ENCODE measurements around the gene LAPTM4A. TPM values are rescaled to one million over a fixed set of nuclear protein-coding genes. Genes with fewer than 3 reads are reported as not detected.
A peak's percentile ranks its signal among the peaks of the same experiment; 100 is the strongest.
"Not testable (repeated sequence)": the region's sequence is repeated elsewhere in the genome, so short reads cannot be mapped to it uniquely, and the experiment has no call there.

LAPTM4A gene
- total RNA-seq, 1 donor, result 249 TPM

DNA sequence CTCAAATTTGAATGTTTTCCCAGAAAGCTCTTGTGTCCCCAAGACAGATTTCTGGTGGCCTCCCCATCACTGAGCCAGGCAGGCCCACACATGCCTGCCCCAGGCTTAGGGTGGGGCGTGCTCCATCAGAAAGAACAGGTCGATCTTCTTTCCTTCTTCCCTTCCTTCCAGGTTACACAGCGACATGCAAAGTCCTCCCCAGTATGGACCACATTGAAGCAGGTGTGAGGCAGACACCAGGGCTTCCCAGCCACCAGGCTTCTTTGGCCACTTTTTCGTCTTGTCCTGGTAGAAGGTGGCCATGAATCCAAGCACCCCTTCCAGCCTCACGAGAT lies 41.4 kb upstream of the LAPTM4A start:
- Histone ChIP-seq H3K27ac (ENCODE audit: low read depth, low read length) (no peak overlapping the region), H2AFZ (ENCODE audit: low read length) (no peak overlapping the region), H3K4me2 (ENCODE audit: insufficient read depth, low read length) (no peak overlapping the region), H3K36me3 (ENCODE audit: insufficient read depth, low read length) (no peaks in the 10 kb centered on the region), H3K9me3 (ENCODE audit: low read depth, low read length) (no peaks in the 10 kb centered on the region), H3K27me3 (ENCODE audit: insufficient read depth, low read length) (no peaks in the 10 kb centered on the region), H4K20me1 (ENCODE audit: insufficient read depth, low read length) (no peaks in the 10 kb centered on the region), H3K4me1 (ENCODE audit: insufficient read depth, low read length) (peaks cover 26% of the 10 kb centered on the region), H3K4me3 (ENCODE audit: insufficient read depth, low read length) (no peak overlapping the region), H3K79me2 (ENCODE audit: insufficient read depth, low read length) (no peaks in the 10 kb centered on the region)
- TF ChIP-seq, protein P1, sequence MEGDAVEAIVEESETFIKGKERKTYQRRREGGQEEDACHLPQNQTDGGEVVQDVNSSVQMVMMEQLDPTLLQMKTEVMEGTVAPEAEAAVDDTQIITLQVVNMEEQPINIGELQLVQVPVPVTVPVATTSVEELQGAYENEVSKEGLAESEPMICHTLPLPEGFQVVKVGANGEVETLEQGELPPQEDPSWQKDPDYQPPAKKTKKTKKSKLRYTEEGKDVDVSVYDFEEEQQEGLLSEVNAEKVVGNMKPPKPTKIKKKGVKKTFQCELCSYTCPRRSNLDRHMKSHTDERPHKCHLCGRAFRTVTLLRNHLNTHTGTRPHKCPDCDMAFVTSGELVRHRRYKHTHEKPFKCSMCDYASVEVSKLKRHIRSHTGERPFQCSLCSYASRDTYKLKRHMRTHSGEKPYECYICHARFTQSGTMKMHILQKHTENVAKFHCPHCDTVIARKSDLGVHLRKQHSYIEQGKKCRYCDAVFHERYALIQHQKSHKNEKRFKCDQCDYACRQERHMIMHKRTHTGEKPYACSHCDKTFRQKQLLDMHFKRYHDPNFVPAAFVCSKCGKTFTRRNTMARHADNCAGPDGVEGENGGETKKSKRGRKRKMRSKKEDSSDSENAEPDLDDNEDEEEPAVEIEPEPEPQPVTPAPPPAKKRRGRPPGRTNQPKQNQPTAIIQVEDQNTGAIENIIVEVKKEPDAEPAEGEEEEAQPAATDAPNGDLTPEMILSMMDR (IDR thresholded peaks at IDR 0.05; ENCODE audit: extremely low read depth, low read depth, low read length), result no peak
- DNase-seq (ENCODE audit: insufficient read length, low spot score, missing footprints), result no peak

DNA sequence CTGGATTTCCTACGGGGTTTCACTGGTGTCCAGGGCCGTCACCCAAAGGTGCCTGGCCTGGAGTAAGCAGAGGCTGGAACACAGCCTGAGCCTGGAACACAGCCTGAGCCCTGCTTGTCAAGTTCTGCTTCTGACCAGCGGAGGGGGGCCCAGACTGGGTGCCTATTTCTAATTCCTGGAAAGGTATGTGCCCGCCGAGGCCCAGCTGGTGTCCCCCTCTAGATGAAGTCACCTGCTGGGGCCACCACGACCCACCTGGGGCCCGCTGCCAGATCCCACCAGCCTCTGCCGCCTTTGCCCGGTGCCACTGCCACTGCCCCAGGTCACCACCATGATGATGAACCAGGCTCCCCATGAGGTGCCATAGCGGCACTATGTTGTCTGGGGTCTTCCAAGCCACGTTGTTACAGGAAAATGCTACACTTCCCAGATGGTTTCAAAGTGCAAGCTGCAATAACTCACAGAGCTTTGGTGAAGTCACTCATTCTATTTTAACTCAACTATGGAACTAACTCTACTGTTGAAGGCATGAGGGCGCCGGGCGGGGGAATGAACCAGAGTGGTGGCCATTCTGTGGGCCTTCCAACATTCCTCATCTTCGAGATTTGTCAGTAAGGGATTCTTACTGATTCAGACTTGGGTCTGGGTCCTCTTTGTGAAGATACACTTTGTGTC lies 40.9 kb upstream of the LAPTM4A start:
- no peak for DNase-seq (ENCODE audit: insufficient read length, low spot score, missing footprints)
- TF ChIP-seq, protein P1 (IDR thresholded peaks at IDR 0.05; ENCODE audit: extremely low read depth, low read depth, low read length), result no peak
- Histone ChIP-seq H3K4me2 (ENCODE audit: insufficient read depth, low read length) (peak overlapping the region; percentile 80), H3K4me1 (ENCODE audit: insufficient read depth, low read length) (peaks cover 26% of the 10 kb centered on the region), H3K27me3 (ENCODE audit: insufficient read depth, low read length) (no peaks in the 10 kb centered on the region), H3K9me3 (ENCODE audit: low read depth, low read length) (no peaks in the 10 kb centered on the region), H2AFZ (ENCODE audit: low read length) (no peak overlapping the region), H3K79me2 (ENCODE audit: insufficient read depth, low read length) (no peaks in the 10 kb centered on the region), H3K4me3 (ENCODE audit: insufficient read depth, low read length) (no peak overlapping the region), H4K20me1 (ENCODE audit: insufficient read depth, low read length) (no peaks in the 10 kb centered on the region), H3K36me3 (ENCODE audit: insufficient read depth, low read length) (no peaks in the 10 kb centered on the region), H3K27ac (ENCODE audit: low read depth, low read length) (peak overlapping the region; percentile 93)

DNA sequence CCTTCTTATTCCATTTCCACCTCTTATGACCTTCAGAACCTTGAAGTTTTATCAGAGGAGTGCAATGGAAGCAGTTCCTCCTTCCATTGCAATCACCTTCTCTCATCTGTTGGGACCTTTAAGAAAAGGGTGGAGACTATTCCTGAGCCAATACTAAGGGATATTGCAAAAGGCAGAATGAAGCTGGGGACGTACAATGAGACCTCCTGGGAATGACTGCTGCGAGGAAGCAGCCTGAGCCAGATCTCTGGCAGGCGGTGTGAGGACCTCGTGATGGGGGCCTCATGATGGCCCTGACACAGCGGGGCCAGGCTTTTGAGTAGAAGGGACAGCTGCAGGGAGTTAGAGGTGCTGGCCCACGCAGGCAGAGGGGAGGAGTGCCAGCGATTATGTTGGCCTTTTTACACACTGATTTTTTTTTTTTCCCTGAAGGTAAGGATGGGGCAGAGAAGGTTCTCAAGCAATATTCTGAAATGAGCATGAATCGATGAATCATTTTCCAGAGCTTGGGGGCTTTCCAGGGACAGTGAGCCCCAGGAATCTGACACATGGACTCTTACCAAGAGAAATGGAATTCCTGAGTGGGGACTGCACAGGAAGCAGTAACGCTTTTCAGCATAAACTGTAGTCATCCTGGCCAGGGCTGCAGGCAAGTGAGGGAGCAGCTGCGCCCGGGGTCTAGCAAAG lies 40.0 kb upstream of the LAPTM4A start:
- peak overlapping the region; percentile 87 for H2AFZ ChIP-seq (ENCODE audit: low read length)
- H3K36me3 ChIP-seq (ENCODE audit: insufficient read depth, low read length), result no peaks in the 10 kb centered on the region
- no peaks in the 10 kb centered on the region for H3K79me2 ChIP-seq (ENCODE audit: insufficient read depth, low read length)
- peak overlapping the region; percentile 93 for H3K27ac ChIP-seq (ENCODE audit: low read depth, low read length)
- H4K20me1 ChIP-seq (ENCODE audit: insufficient read depth, low read length), result no peaks in the 10 kb centered on the region
- TF ChIP-seq, protein P1 (IDR thresholded peaks at IDR 0.05; ENCODE audit: extremely low read depth, low read depth, low read length), result no peak
- H3K4me3 ChIP-seq (ENCODE audit: insufficient read depth, low read length), result peak overlapping the region; percentile 57
- H3K27me3 ChIP-seq (ENCODE audit: insufficient read depth, low read length), result no peaks in the 10 kb centered on the region
- no peaks in the 10 kb centered on the region for H3K9me3 ChIP-seq (ENCODE audit: low read depth, low read length)
- peak overlapping the region; percentile 80 for H3K4me2 ChIP-seq (ENCODE audit: insufficient read depth, low read length)
- peaks cover 26% of the 10 kb centered on the region for H3K4me1 ChIP-seq (ENCODE audit: insufficient read depth, low read length)
- DNase-seq (ENCODE audit: insufficient read length, low spot score, missing footprints), result peak; percentile 95

DNA sequence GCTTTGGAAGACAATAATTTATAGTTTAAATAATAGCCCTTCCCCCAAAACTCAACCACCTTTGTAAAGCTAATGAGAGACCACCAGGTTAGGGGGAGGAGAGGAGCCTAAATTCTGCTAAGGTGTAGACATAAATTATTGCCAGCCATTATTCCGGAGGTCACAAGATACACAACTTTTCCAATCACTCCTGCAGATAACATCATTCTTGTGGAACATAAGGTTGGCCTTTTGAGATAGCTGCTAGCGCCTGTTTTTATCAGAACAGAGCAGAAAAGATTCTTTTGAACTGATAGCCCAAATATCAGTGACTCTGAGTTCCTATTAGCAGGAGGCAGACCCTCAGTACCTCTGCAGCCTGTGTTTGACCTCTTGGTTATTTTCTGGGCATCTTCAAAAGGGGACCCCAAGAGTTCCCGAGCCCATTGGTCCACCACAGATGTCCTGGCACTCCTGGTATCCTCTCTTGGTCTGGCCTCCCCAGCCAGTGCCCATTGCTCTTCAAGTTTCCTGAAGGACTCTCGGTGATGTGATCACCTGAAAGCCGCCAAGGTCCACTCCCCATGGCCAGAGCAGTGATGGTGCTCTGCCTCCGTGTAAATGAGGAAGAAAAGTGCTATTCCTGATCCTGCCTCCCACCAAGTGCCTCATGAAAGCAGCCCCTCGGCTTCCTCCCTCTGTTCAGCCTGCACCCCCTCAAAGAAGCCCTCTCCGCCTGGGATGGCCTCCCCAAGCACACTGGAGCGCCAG lies 38.5 kb upstream of the LAPTM4A start:
- Histone ChIP-seq H3K27ac (ENCODE audit: low read depth, low read length) (no peak overlapping the region), H3K4me2 (ENCODE audit: insufficient read depth, low read length) (no peak overlapping the region), H3K4me1 (ENCODE audit: insufficient read depth, low read length) (peaks cover 34% of the 10 kb centered on the region), H4K20me1 (ENCODE audit: insufficient read depth, low read length) (no peaks in the 10 kb centered on the region), H2AFZ (ENCODE audit: low read length) (no peak overlapping the region), H3K27me3 (ENCODE audit: insufficient read depth, low read length) (no peaks in the 10 kb centered on the region), H3K36me3 (ENCODE audit: insufficient read depth, low read length) (no peaks in the 10 kb centered on the region), H3K4me3 (ENCODE audit: insufficient read depth, low read length) (no peak overlapping the region), H3K9me3 (ENCODE audit: low read depth, low read length) (no peaks in the 10 kb centered on the region), H3K79me2 (ENCODE audit: insufficient read depth, low read length) (no peaks in the 10 kb centered on the region)
- TF ChIP-seq, protein P1 (IDR thresholded peaks at IDR 0.05; ENCODE audit: extremely low read depth, low read depth, low read length), result no peak
- DNase-seq (ENCODE audit: insufficient read length, low spot score, missing footprints), result no peak

DNA sequence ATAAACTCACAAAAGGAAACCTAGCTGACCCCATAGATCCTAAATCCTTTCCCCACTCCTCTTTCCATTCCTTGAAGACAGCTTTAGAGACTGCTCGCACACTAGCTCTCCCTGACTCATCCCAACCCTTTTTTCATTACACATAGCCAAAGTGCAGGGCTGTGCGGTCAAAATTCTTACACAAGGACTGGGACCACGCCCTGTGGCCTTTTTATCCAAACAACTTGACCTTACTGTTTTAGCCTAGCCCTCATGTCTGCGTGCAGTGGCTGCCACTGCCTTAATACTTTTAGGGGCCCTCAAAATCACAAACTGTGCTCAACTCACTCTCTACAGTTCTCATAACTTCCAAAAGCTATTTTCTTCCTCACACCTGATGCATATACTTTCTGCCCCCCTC lies 34.5 kb upstream of the LAPTM4A start:
- H3K36me3 ChIP-seq (ENCODE audit: insufficient read depth, low read length); DNase-seq (ENCODE audit: insufficient read length, low spot score, missing footprints); H3K27me3 ChIP-seq (ENCODE audit: insufficient read depth, low read length); H4K20me1 ChIP-seq (ENCODE audit: insufficient read depth, low read length); H3K79me2 ChIP-seq (ENCODE audit: insufficient read depth, low read length); H2AFZ ChIP-seq (ENCODE audit: low read length); H3K9me3 ChIP-seq (ENCODE audit: low read depth, low read length); H3K4me2 ChIP-seq (ENCODE audit: insufficient read depth, low read length); H3K4me3 ChIP-seq (ENCODE audit: insufficient read depth, low read length); H3K27ac ChIP-seq (ENCODE audit: low read depth, low read length): not testable (repeated sequence)
- H3K4me1 ChIP-seq (ENCODE audit: insufficient read depth, low read length), result peaks cover 13% of the 10 kb centered on the region
